AG04450 (cell line): ENCODE measurements around the gene ASB10. TPM values are rescaled to one million over a fixed set of nuclear protein-coding genes. Genes with fewer than 3 reads are reported as not detected.

Source experiments
- CTCF ChIA-PET: fragments of 300-600, 350-600 bp; formaldehyde crosslinking; extraction: SDS; loops from one replicate; lab custom pipeline; 2022; ENCODE audit warnings: antibody characterized with exemption, inconsistent platforms; lab: Charles Lee
- POLR2A ChIA-PET: fragments of 350-600 bp; formaldehyde crosslinking; extraction: SDS; loops from one replicate; lab custom pipeline; 2021; ENCODE audit warnings: antibody characterized with exemption, inconsistent platforms; lab: Yijun Ruan, JAX
- DNase-seq: peaks from one replicate; pipeline ENCODE4 v3.0.0-alpha.2; 2011; ENCODE audit warnings: low read depth, low spot score
- H3K27ac ChIP-seq: one replicate; pipeline ENCODE4 v1.5.1; 2012; ENCODE audit warnings: low read depth, low read length, control low read depth
- H3K27me3 ChIP-seq: one replicate; pipeline ENCODE4 v1.6.0; 2012; ENCODE audit warnings: low read length; ENCODE audit not compliant: control insufficient read depth, insufficient read depth
- H3K4me3 ChIP-seq: 2 replicates; pipeline ENCODE4 v1.5.1; 2011; ENCODE audit warnings: mild to moderate bottlenecking, low read depth, low read length, control low read depth
- H3K9me3 ChIP-seq: 2 replicates; pipeline ENCODE4 v1.5.1; 2012; ENCODE audit warnings: low read length; ENCODE audit not compliant: control insufficient read depth, insufficient read depth
- CTCF ChIP-seq: IDR thresholded peaks from 2 replicates; pipeline ENCODE4 v1.5.1; 2011; ENCODE audit warnings: low read depth, low read length, control low read depth, inconsistent platforms
- polyA plus RNA-seq: library from polyadenylated mRNA; depleted of rRNA; stranded (reverse); fragments of >200 nt; gene quantifications from 2 replicates; pipeline ENCODE4 v1.2.3, GENCODE V29; 2011; rRNA removed

Gene ASB10
- polyA plus RNA-seq, 1 experiment: not detected

GRCh38 chr7:151126491-151127137 is 60.4 kb downstream of the ASB10 start:
- POLR2A ChIA-PET: no interaction called here
- no peak for DNase-seq
- TF ChIP-seq CTCF: no peak
- Histone ChIP-seq H3K27me3 (no peaks in the 10 kb centered on the region), H3K27ac (no peak overlapping the region), H3K9me3 (no peaks in the 10 kb centered on the region; the same call in 1 of the 2 replicates), H3K4me3 (no peak overlapping the region)
- CTCF ChIA-PET: no interaction called here

- Histone ChIP-seq H3K27ac (no peak overlapping the region), H3K27me3 (no peaks in the 10 kb centered on the region), H3K9me3 (no peaks in the 10 kb centered on the region; the same call in 1 of the 2 replicates), H3K4me3 (peak overlapping the region; percentile 13; the same call in 1 of the 2 replicates)
- no peak for TF ChIP-seq CTCF
- ChIA-PET POLR2A (no interaction called here), CTCF (interaction anchor here (4.0 kb wide), 1 partner anchor 16 kb away, joined by 21 read pairs; no protein-coding TSS in a partner anchor)
- no peak for DNase-seq
Measured at GRCh38 chr7:151125846-151126481, 61.1 kb downstream of the ASB10 start.

Other genes starting within 250 kb of the ASB10 start
- gene KCNH2, start 208.9 kb downstream of the ASB10 start, polyA plus RNA-seq: 1.3 and 2.0 TPM in 2 replicates
- gene NOS3, start 196.2 kb downstream of the ASB10 start, polyA plus RNA-seq: 0.60 and 1.5 TPM in 2 replicates
- gene ATG9B, start 162.8 kb downstream of the ASB10 start, polyA plus RNA-seq: 0.02 and 0.06 TPM in 2 replicates
- 10.7 and 13.7 TPM in 2 replicates for gene ABCB8, start 158.8 kb downstream of the ASB10 start, polyA plus RNA-seq
- gene ASIC3, start 138.7 kb downstream of the ASB10 start, polyA plus RNA-seq: 0.07 and 0.11 TPM in 2 replicates
- gene CDK5, start 129.4 kb downstream of the ASB10 start, polyA plus RNA-seq: 23.8 and 27.2 TPM in 2 replicates
- gene SLC4A2, start 127.7 kb downstream of the ASB10 start, polyA plus RNA-seq: 40.5 and 41.0 TPM in 2 replicates
- gene FASTK, start 106.4 kb downstream of the ASB10 start, polyA plus RNA-seq: 44.1 and 59.9 TPM in 2 replicates
- gene TMUB1, start 103.8 kb downstream of the ASB10 start, polyA plus RNA-seq: 9.7 and 11.3 TPM in 2 replicates
- 41.6 and 44.6 TPM in 2 replicates for gene AGAP3, start 100.8 kb downstream of the ASB10 start, polyA plus RNA-seq
- not detected in 2 replicates for gene GBX1, start 19.6 kb downstream of the ASB10 start, polyA plus RNA-seq
- not detected in 2 replicates for gene H2BK1, start 23.2 kb upstream of the ASB10 start, polyA plus RNA-seq
- gene ABCF2, start 40.0 kb upstream of the ASB10 start, polyA plus RNA-seq: 31.0 and 39.0 TPM in 2 replicates
- 32.9 and 42.2 TPM in 2 replicates for gene CHPF2, start 45.2 kb upstream of the ASB10 start, polyA plus RNA-seq
- 39.2 and 47.7 TPM in 2 replicates for gene SMARCD3, start 61.4 kb upstream of the ASB10 start, polyA plus RNA-seq
- gene NUB1, start 154.6 kb upstream of the ASB10 start, polyA plus RNA-seq: 42.7 and 64.1 TPM in 2 replicates
- 0.15 and 0.17 TPM in 2 replicates for gene WDR86, start 222.8 kb upstream of the ASB10 start, polyA plus RNA-seq